ENCODE data around the gene VAPA.

Gene VAPA

DNA sequence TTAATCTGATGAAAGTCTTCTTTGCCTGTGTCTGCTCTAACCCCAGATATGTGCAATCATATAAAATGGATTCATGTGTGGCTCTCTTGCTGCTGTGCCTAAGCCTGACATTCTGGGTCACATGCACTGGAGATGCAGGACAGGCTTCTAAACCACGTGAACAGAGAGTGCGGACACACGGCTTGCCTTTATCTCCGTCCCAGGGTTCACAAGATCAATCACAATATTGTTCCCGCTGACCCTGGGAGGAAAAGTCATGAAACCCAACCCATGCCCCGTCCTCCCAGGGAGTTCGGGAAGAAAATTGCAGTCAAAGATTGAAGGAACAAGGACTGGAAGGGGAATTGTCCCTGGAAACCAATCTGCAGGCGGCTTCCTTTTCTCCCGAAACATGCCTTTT is 74.8 kb downstream of the VAPA start:
- Histone ChIP-seq H2AFZ (ENCODE audit: low read depth, low read length) (no peak overlapping the region), H4K20me1 (ENCODE audit: insufficient read depth, low read length) (no peaks in the 10 kb centered on the region), H3K27ac (ENCODE audit: low read length) (no peak overlapping the region), H3K9me3 (ENCODE audit: insufficient read depth, low read length) (no peaks in the 10 kb centered on the region), H3K27me3 (ENCODE audit: low read depth, low read length) (no peaks in the 10 kb centered on the region), H3K4me3 (ENCODE audit: low read length) (no peak overlapping the region), H3K36me3 (replicated peaks; ENCODE audit: low read depth, low read length) (no peaks in the 10 kb centered on the region), H3K4me1 (ENCODE audit: low read length) (no peaks in the 10 kb centered on the region), H3K9ac (ENCODE audit: low read length) (no peak overlapping the region), H3K4me2 (ENCODE audit: low read length) (no peak overlapping the region), H3K79me2 (ENCODE audit: low read length) (no peaks in the 10 kb centered on the region)
- TF ChIP-seq, protein P1, sequence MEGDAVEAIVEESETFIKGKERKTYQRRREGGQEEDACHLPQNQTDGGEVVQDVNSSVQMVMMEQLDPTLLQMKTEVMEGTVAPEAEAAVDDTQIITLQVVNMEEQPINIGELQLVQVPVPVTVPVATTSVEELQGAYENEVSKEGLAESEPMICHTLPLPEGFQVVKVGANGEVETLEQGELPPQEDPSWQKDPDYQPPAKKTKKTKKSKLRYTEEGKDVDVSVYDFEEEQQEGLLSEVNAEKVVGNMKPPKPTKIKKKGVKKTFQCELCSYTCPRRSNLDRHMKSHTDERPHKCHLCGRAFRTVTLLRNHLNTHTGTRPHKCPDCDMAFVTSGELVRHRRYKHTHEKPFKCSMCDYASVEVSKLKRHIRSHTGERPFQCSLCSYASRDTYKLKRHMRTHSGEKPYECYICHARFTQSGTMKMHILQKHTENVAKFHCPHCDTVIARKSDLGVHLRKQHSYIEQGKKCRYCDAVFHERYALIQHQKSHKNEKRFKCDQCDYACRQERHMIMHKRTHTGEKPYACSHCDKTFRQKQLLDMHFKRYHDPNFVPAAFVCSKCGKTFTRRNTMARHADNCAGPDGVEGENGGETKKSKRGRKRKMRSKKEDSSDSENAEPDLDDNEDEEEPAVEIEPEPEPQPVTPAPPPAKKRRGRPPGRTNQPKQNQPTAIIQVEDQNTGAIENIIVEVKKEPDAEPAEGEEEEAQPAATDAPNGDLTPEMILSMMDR (IDR thresholded peaks at IDR 0.05; ENCODE audit: low read depth, low read length): no peak
- no peak for TF ChIP-seq EZH2phosphoT487 (IDR thresholded peaks at IDR 0.05; ENCODE audit: low read depth)

DNA sequence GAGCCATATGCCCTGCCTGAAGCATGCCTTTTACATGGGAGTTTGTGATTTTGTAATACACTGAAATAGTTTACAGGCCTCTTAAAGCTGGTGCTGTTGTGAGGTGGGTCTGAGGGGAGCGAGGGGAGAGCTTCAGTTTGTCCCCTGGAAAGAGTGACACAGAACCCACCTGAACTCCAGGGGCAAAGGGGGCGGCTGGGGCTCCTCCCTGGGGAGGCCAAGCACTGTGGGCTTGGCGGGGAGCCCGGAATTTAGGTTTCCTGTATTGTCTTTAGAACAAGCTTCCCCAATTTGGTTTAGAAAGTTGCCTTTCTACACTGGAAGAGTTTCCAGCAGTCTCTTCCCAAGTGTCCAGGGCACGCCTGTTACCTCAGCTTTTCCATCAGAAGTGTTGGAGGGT is 75.7 kb downstream of the VAPA start:
- Histone ChIP-seq H3K4me3 (ENCODE audit: low read length) (no peak overlapping the region), H3K9me3 (ENCODE audit: insufficient read depth, low read length) (no peaks in the 10 kb centered on the region), H4K20me1 (ENCODE audit: insufficient read depth, low read length) (no peaks in the 10 kb centered on the region), H3K79me2 (ENCODE audit: low read length) (no peaks in the 10 kb centered on the region), H3K36me3 (replicated peaks; ENCODE audit: low read depth, low read length) (no peaks in the 10 kb centered on the region), H3K27ac (ENCODE audit: low read length) (no peak overlapping the region), H3K27me3 (ENCODE audit: low read depth, low read length) (no peaks in the 10 kb centered on the region), H3K9ac (ENCODE audit: low read length) (no peak overlapping the region), H2AFZ (ENCODE audit: low read depth, low read length) (no peak overlapping the region), H3K4me1 (ENCODE audit: low read length) (no peaks in the 10 kb centered on the region), H3K4me2 (ENCODE audit: low read length) (no peak overlapping the region)
- TF ChIP-seq, protein P1 (IDR thresholded peaks at IDR 0.05; ENCODE audit: low read depth, low read length): no peak
- TF ChIP-seq EZH2phosphoT487 (IDR thresholded peaks at IDR 0.05; ENCODE audit: low read depth): no peak

DNA sequence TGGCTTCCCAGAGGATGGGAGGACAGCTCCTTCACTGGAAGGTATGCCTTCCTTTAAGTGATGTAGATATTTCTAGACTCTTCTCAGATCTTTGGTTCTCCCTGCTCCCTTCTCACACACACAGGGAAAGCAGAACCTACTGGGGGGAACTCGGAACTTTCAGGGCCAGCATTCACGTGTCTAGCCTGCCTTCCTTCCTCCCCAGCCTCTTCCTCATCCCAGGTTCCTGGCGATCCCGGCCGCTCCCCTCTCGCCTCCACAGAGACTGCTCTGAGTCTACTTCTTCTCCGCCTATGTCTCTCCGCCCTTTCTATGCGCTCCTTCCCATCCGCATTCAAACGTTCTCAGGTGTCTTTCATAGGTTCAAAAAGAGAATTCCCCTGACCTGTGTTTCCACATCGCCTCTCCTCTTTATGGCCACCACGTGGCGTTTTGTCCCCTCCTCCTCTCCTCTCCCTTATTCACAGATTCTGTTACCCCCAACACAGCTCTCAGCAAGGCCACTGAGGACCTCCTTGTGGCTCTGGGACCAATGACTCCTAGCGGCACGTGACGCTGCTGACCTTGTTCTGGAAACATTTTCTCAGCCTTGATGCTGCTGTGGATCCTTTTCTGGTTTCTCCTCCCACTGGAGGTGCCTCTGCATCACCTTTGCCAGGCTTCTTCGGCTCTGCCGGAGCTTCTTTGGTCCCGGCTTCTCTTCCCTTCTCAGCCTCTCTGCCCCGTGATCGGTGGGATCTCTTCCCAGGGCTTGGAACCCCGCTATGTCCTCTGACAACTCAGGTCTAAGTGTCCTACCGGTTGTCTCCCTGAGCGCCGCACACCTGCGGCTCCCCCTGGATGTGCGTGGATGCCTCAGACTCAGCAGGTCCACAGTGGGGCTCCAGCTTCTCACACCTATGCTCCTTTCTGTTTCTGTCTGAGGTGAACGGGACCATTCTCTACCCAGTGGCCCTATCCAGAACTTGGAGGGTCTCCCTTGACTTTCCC is 77.5 kb downstream of the VAPA start:
- Histone ChIP-seq H3K9ac (ENCODE audit: low read length) (no peak overlapping the region), H2AFZ (ENCODE audit: low read depth, low read length) (no peak overlapping the region), H3K9me3 (ENCODE audit: insufficient read depth, low read length) (no peaks in the 10 kb centered on the region), H3K79me2 (ENCODE audit: low read length) (no peaks in the 10 kb centered on the region), H3K4me1 (ENCODE audit: low read length) (no peaks in the 10 kb centered on the region), H3K27me3 (ENCODE audit: low read depth, low read length) (no peaks in the 10 kb centered on the region), H3K4me2 (ENCODE audit: low read length) (no peak overlapping the region), H4K20me1 (ENCODE audit: insufficient read depth, low read length) (no peaks in the 10 kb centered on the region), H3K36me3 (replicated peaks; ENCODE audit: low read depth, low read length) (no peaks in the 10 kb centered on the region), H3K27ac (ENCODE audit: low read length) (no peak overlapping the region), H3K4me3 (ENCODE audit: low read length) (no peak overlapping the region)
- TF ChIP-seq EZH2phosphoT487 (IDR thresholded peaks at IDR 0.05; ENCODE audit: low read depth): no peak
- TF ChIP-seq, protein P1 (IDR thresholded peaks at IDR 0.05; ENCODE audit: low read depth, low read length): no peak

DNA sequence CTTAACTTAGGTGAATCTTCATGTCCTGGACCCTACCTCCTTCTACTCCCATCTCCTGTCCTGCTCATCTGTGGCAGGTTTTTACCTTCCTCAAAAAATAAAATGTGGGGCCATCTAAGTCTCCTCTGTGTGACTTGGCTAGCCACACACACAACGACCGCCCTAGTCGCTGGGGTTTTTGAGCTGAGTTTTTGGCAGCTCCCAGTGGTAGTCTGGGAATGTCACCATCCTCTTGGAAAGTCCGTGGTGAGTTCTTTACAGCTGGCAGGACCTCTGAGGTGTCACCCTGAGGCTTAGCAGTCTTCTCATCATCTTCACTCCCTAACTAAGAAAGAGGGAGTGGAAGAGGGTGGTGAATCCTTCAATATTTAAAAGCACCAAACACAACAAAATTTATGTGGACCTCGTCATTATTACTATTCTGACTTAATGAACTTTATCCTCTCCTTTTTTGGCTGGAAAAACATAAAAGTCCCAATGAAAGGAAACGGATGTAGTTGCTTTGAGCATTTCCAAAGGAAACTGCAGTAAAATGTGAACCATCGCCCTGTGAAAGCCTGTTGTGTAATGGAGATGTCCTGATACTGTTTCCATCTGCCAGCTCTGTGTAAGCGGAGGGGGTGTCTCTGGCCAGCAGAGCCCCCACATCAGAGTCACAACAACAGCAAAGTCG is 78.6 kb downstream of the VAPA start:
- Histone ChIP-seq H3K4me1 (ENCODE audit: low read length) (no peaks in the 10 kb centered on the region), H3K4me2 (ENCODE audit: low read length) (no peak overlapping the region), H2AFZ (ENCODE audit: low read depth, low read length) (no peak overlapping the region), H3K27me3 (ENCODE audit: low read depth, low read length) (no peaks in the 10 kb centered on the region), H3K36me3 (replicated peaks; ENCODE audit: low read depth, low read length) (no peaks in the 10 kb centered on the region), H3K27ac (ENCODE audit: low read length) (no peak overlapping the region), H3K79me2 (ENCODE audit: low read length) (no peaks in the 10 kb centered on the region), H4K20me1 (ENCODE audit: insufficient read depth, low read length) (no peaks in the 10 kb centered on the region), H3K4me3 (ENCODE audit: low read length) (no peak overlapping the region), H3K9ac (ENCODE audit: low read length) (no peak overlapping the region), H3K9me3 (ENCODE audit: insufficient read depth, low read length) (no peaks in the 10 kb centered on the region; the same call in 1 of the 2 replicates)
- TF ChIP-seq, protein P1 (IDR thresholded peaks at IDR 0.05; ENCODE audit: low read depth, low read length): no peak
- TF ChIP-seq EZH2phosphoT487 (IDR thresholded peaks at IDR 0.05; ENCODE audit: low read depth): no peak
